Activated B cell treated with CpG ODN at 0.5 μM for 24 hours (primary cell): ENCODE data around the gene SLFN14. TPM values are rescaled to one million over a fixed set of nuclear protein-coding genes. Genes with fewer than 3 reads are reported as not detected.

ENCODE experiments used
- ATAC-seq: fragments of 200-7000 bp; cut with Tn5 transposase; one replicate; pipeline ENCODE4 v1.10.0; 2021; ENCODE audit warnings: low read depth, mild to moderate bottlenecking, moderate library complexity
- CTCF ChIA-PET: fragments of 350-600 bp; sonication (Branson Sonifier 250); formaldehyde crosslinking; loops from one replicate; lab custom pipeline; 2021; ENCODE audit warnings: antibody characterized with exemption; lab: Charles Lee
- POLR2A ChIA-PET: fragments of 350-600 bp; sonication (Branson Sonifier 250); formaldehyde crosslinking; loops from one replicate; lab custom pipeline; 2021; ENCODE audit warnings: antibody characterized with exemption; lab: Charles Lee
- DNase-seq: peaks from one replicate; pipeline ENCODE4 v3.0.0; 2022
- H3K27ac Mint-ChIP-seq: one replicate; pipeline ENCODE4 v1.8.0; 2020; ENCODE audit warnings: mixed read lengths
- H3K27me3 Mint-ChIP-seq: one replicate; pipeline ENCODE4 v1.8.0; 2021; ENCODE audit warnings: mixed read lengths
- H3K36me3 Mint-ChIP-seq: one replicate; pipeline ENCODE4 v1.8.0; 2021; ENCODE audit warnings: low read depth, mixed read lengths
- H3K4me1 Mint-ChIP-seq: one replicate; pipeline ENCODE4 v1.8.0; 2021; ENCODE audit warnings: mixed read lengths
- H3K4me3 Mint-ChIP-seq: one replicate; pipeline ENCODE4 v1.8.0; 2020; ENCODE audit warnings: mild to moderate bottlenecking, mixed read lengths
- H3K9me3 Mint-ChIP-seq: one replicate; pipeline ENCODE4 v1.8.0; 2020; ENCODE audit warnings: mixed read lengths
- intact Hi-C: fragments of 100-400 bp; cut with micrococcal nuclease; formaldehyde crosslinking; loops from one replicate; pipeline ENCODE4 v1.15.1; 2024
- total RNA-seq: library from RNA; stranded (reverse); gene quantifications from 2 replicates; pipeline ENCODE4 v1.2.3, GENCODE V29; 2022
- TF ChIP-seq, protein P1 (sequence below): fragments of 200-600 bp; IDR thresholded peaks from one replicate; pipeline ENCODE4 v1.8.0; 2022; ENCODE audit warnings: antibody characterized with exemption, mild to moderate bottlenecking

The SLFN14 gene
- total RNA-seq, 1 donor from 2014 or later = not detected

DNA sequence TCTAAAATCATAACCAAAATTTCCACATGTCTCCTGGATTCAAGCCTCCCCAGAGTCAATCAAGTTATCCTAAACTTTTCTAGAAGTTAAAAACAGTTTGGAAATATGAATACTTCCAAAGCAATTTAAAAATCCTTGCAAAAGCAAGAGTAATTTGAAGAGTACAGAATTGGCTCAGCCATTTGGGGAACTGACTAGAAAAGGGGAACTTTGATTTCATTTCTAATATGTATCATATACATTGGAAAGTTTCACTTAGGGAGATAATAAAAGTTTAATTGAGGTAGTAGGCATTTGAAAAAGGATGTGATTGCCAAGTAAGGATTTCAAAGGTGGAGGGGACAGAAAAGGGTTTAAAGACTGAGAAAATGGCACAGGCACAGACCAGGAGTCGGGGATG lies 14.1 kb downstream of the SLFN14 start:
- Mint-ChIP-seq H3K27ac (no peak overlapping the region), H3K36me3 (no peaks in the 10 kb centered on the region), H3K4me3 (no peak overlapping the region), H3K27me3 (peaks cover 3% of the 10 kb centered on the region), H3K4me1 (peaks cover 24% of the 10 kb centered on the region), H3K9me3 (no peaks in the 10 kb centered on the region)
- intact Hi-C loops = no loop called here
- TF ChIP-seq, protein P1, sequence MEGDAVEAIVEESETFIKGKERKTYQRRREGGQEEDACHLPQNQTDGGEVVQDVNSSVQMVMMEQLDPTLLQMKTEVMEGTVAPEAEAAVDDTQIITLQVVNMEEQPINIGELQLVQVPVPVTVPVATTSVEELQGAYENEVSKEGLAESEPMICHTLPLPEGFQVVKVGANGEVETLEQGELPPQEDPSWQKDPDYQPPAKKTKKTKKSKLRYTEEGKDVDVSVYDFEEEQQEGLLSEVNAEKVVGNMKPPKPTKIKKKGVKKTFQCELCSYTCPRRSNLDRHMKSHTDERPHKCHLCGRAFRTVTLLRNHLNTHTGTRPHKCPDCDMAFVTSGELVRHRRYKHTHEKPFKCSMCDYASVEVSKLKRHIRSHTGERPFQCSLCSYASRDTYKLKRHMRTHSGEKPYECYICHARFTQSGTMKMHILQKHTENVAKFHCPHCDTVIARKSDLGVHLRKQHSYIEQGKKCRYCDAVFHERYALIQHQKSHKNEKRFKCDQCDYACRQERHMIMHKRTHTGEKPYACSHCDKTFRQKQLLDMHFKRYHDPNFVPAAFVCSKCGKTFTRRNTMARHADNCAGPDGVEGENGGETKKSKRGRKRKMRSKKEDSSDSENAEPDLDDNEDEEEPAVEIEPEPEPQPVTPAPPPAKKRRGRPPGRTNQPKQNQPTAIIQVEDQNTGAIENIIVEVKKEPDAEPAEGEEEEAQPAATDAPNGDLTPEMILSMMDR = no peak
- no peak for ATAC-seq
- POLR2A ChIA-PET = no interaction called here
- no peak for DNase-seq
- CTCF ChIA-PET = no interaction called here

DNA sequence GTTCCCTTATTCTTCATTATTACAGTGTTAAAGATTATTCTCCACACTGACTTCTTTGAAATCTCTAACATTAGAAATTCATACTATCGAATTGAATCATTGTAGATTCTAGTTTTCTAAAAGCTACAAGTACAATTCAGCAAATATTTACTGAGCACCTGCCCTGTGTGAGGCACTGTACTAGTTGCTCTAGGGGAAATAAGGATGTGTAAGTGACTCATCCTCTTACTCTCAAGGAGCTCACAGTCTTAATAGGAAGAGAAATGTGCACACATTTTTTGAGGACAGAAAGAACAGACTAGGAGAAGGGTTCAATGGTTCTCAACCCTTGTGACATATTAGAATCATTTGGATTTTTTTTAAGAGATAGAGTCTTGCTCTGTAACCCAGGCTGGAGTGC lies 15.5 kb downstream of the SLFN14 start:
- ATAC-seq (no peak), DNase-seq (no peak)
- intact Hi-C loops = no loop called here
- Mint-ChIP-seq H3K4me3 (no peak overlapping the region), H3K27me3 (no peaks in the 10 kb centered on the region), H3K36me3 (no peaks in the 10 kb centered on the region), H3K4me1 (peaks cover 35% of the 10 kb centered on the region), H3K27ac (no peak overlapping the region), H3K9me3 (no peaks in the 10 kb centered on the region)
- POLR2A ChIA-PET = no interaction called here
- CTCF ChIA-PET = interaction anchor here (1.1 kb wide), 1 partner anchor 232 kb away, joined by 3 read pairs; no protein-coding TSS in a partner anchor
- TF ChIP-seq, protein P1 = no peak

DNA sequence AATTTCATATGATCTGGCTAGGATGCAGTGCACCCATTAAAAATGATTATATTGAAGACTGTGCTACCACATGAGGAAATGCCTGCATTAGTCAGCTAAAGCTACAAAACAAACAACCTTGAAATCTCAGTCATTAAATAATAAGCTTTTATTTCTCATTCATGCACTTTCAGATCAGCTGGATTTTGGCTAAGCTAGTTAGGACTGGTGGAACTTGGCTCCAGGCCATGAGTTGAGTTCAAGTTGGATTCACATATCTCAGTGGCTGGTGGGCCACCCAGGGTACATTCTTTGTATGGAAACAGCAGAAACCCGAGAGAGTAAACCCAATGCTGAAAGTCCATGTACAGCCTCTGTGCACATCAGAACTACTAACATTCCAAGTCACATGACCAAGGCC lies 16.8 kb downstream of the SLFN14 start:
- ChIA-PET CTCF (interaction anchor here (1.9 kb wide), 1 partner anchor 11 kb away, joined by 6 read pairs; no protein-coding TSS in a partner anchor), POLR2A (interaction anchor here (1.1 kb wide), 1 partner anchor 34 kb away, joined by 3 read pairs; no protein-coding TSS in a partner anchor)
- peaks cover 45% of the 10 kb centered on the region for H3K4me1 Mint-ChIP-seq
- H3K27ac Mint-ChIP-seq = no peak overlapping the region
- no peak overlapping the region for H3K4me3 Mint-ChIP-seq
- ATAC-seq (no peak), DNase-seq (no peak)
- TF ChIP-seq, protein P1 = no peak
- no peaks in the 10 kb centered on the region for H3K36me3 Mint-ChIP-seq
- intact Hi-C loops = no loop called here
- no peaks in the 10 kb centered on the region for H3K9me3 Mint-ChIP-seq
- no peaks in the 10 kb centered on the region for H3K27me3 Mint-ChIP-seq

DNA sequence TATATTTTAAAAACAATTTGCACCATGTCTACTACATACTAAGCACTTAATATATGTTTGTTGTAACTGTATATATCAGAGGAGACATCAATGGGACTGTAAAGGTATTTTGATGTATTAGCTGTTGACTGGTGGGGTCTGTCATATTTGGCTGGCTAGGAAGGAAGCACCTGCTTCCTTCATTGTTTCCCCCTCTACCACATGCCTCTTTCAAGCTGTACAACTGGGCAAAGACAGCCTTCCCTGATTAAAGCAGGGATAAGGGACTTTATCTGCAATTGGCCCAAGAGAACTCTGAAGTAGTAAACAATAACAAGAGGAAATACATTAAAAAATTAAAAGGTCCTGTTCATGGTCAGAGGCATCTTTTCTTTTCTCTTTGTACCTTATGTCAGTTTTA lies 17.6 kb downstream of the SLFN14 start:
- no peak for DNase-seq
- no peaks in the 10 kb centered on the region for H3K27me3 Mint-ChIP-seq
- no peak for ATAC-seq
- TF ChIP-seq, protein P1 = no peak
- intact Hi-C loops = no loop called here
- ChIA-PET POLR2A (interaction anchor here (3.1 kb wide), 1 partner anchor 36 kb away, joined by 22 read pairs; the partner anchor contains the start of gene PEX12), CTCF (interaction anchor here (1.9 to 6.1 kb wide), 2 partner anchors 10 to 230 kb away, joined by 6 to 83 read pairs; no protein-coding TSS in a partner anchor)
- H3K4me3 Mint-ChIP-seq = no peak overlapping the region
- H3K36me3 Mint-ChIP-seq = no peaks in the 10 kb centered on the region
- H3K9me3 Mint-ChIP-seq = no peaks in the 10 kb centered on the region
- H3K4me1 Mint-ChIP-seq = peaks cover 46% of the 10 kb centered on the region
- no peak overlapping the region for H3K27ac Mint-ChIP-seq

DNA sequence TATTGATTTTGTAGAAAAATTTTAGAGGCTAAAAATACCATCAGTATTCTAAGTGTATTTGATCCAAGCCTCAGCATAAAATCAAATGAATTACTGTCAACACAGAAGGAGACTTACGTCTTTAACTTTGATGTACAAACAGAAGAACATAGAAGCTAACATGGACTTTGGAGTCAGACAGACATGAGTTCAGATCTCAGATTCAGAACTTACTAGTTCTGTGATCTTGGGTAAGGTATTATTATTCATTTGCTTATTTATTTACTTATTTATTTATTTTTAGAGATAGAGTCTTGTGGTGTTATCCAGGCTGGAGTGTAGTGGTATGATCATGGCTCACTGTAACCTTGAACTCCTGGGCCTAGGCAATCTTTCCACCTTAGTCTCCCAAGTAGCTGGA lies 19.2 kb downstream of the SLFN14 start:
- ATAC-seq (no peak), DNase-seq (no peak)
- intact Hi-C loops = loop anchor here (2.0 kb wide), 3 partner anchors 37 to 543 kb away; partner anchors contain the start of genes AP2B1 and PEX12
- Mint-ChIP-seq H3K4me1 (peaks cover 46% of the 10 kb centered on the region), H3K4me3 (peak overlapping the region; percentile 88), H3K27me3 (no peaks in the 10 kb centered on the region), H3K36me3 (no peaks in the 10 kb centered on the region), H3K9me3 (no peaks in the 10 kb centered on the region), H3K27ac (peak overlapping the region; percentile 92)
- POLR2A ChIA-PET = interaction anchor here (1.0 to 3.1 kb wide), 3 partner anchors 35 to 54 kb away, joined by 4 to 22 read pairs (median 5); partner anchors contain the start of gene PEX12
- CTCF ChIA-PET = interaction anchor here (6.1 kb wide), 1 partner anchor 228 kb away, joined by 83 read pairs; no protein-coding TSS in a partner anchor
- TF ChIP-seq, protein P1 = no peak
